RWPE2 (cell line): ENCODE data around the gene ADCY6.
A peak's percentile ranks its signal among the peaks of the same experiment; 100 is the strongest.

Experiments
- ATAC-seq: fragments of 200-7000 bp; cut with Tn5 transposase; 3 replicates; pipeline ENCODE4 v1.9.1; 2021; ENCODE audit warnings: low read depth
- DNase-seq: peaks from one replicate; pipeline ENCODE4 v3.0.0-alpha.2; 2020; ENCODE audit warnings: low spot score
- H3K27ac ChIP-seq: fragments of 450-650 bp; 2 replicates; pipeline ENCODE4 v1.5.1; 2017; ENCODE audit warnings: mild to moderate bottlenecking; ENCODE audit not compliant: poor library complexity, severe bottlenecking
- H3K27me3 ChIP-seq: fragments of 250-450 bp; sonication (Bioruptor Pico); 2 replicates; pipeline ENCODE4 v1.5.1; 2021; ENCODE audit warnings: mild to moderate bottlenecking, moderate library complexity; ENCODE audit not compliant: insufficient read depth, poor library complexity, severe bottlenecking
- H3K36me3 ChIP-seq: fragments of 250-450 bp; sonication (Bioruptor Pico); 2 replicates; pipeline ENCODE4 v1.5.1; 2020; ENCODE audit warnings: low read depth, mild to moderate bottlenecking, moderate library complexity
- H3K4me1 ChIP-seq: fragments of 250-450 bp; sonication (Bioruptor Pico); 2 replicates; pipeline ENCODE4 v1.5.1; 2021; ENCODE audit warnings: mild to moderate bottlenecking, moderate library complexity; ENCODE audit not compliant: insufficient read depth, poor library complexity, severe bottlenecking
- H3K4me3 ChIP-seq: fragments of 250-450 bp; sonication (Bioruptor Pico); 2 replicates; pipeline ENCODE4 v1.5.1; 2021; ENCODE audit warnings: mild to moderate bottlenecking, moderate library complexity; ENCODE audit not compliant: severe bottlenecking
- H3K9me3 ChIP-seq: fragments of 250-450 bp; sonication (Bioruptor Pico); 2 replicates; pipeline ENCODE4 v1.5.1; 2021; ENCODE audit warnings: mild to moderate bottlenecking, moderate library complexity; ENCODE audit not compliant: severe bottlenecking
- CTCF ChIP-seq: fragments of 450-650 bp; IDR thresholded peaks from one replicate; pipeline ENCODE4 v1.5.1; 2017; ENCODE audit warnings: mild to moderate bottlenecking, moderate library complexity; ENCODE audit not compliant: poor library complexity, severe bottlenecking

The ADCY6 gene

GRCh38 chr12:48800971-48801370 is 12.1 kb upstream of the ADCY6 start:
- DNase-seq = no peak

GRCh38 chr12:48800457-48800856 is 11.6 kb upstream of the ADCY6 start:
- H3K4me1 ChIP-seq = no peaks in the 10 kb centered on the region

More at GRCh38 chr12:48800971-48801370, 12.1 kb upstream of the ADCY6 start:
- Histone ChIP-seq H3K27ac (no peak overlapping the region), H3K27me3 (no peaks in the 10 kb centered on the region), H3K36me3 (no peaks in the 10 kb centered on the region), H3K4me1 (no peaks in the 10 kb centered on the region), H3K9me3 (no peaks in the 10 kb centered on the region), H3K4me3 (no peak overlapping the region)
- TF ChIP-seq CTCF = no peak
- ATAC-seq = no peak

GRCh38 chr12:48796976-48797375 is 8.1 kb upstream of the ADCY6 start:
- no peak for TF ChIP-seq CTCF
- H3K27me3 ChIP-seq = no peaks in the 10 kb centered on the region
- DNase-seq (no peak), ATAC-seq (no peak)
- no peak overlapping the region for H3K27ac ChIP-seq
- no peaks in the 10 kb centered on the region for H3K9me3 ChIP-seq
- H3K4me3 ChIP-seq = no peak overlapping the region
- no peaks in the 10 kb centered on the region for H3K4me1 ChIP-seq
- H3K36me3 ChIP-seq = no peaks in the 10 kb centered on the region

More at GRCh38 chr12:48800457-48800856, 11.6 kb upstream of the ADCY6 start:
- H3K27ac ChIP-seq = no peak overlapping the region
- no peaks in the 10 kb centered on the region for H3K27me3 ChIP-seq
- ATAC-seq = no peak
- no peaks in the 10 kb centered on the region for H3K9me3 ChIP-seq
- TF ChIP-seq CTCF = no peak
- no peak overlapping the region for H3K4me3 ChIP-seq
- DNase-seq = no peak
- no peaks in the 10 kb centered on the region for H3K36me3 ChIP-seq

GRCh38 chr12:48795550-48796455 is 6.9 kb upstream of the ADCY6 start:
- ATAC-seq (peak; percentile 83), DNase-seq (no peak)
- H3K27ac ChIP-seq = no peak overlapping the region
- no peaks in the 10 kb centered on the region for H3K4me1 ChIP-seq
- H3K36me3 ChIP-seq = no peaks in the 10 kb centered on the region
- H3K27me3 ChIP-seq = no peaks in the 10 kb centered on the region
- H3K4me3 ChIP-seq = no peak overlapping the region
- TF ChIP-seq CTCF = peak; percentile 87
- no peaks in the 10 kb centered on the region for H3K9me3 ChIP-seq

GRCh38 chr12:48794870-48795269 is 6.0 kb upstream of the ADCY6 start:
- Histone ChIP-seq H3K27ac (peak overlapping the region; percentile 26), H3K9me3 (no peaks in the 10 kb centered on the region), H3K4me1 (peaks cover under 1% of the 10 kb centered on the region), H3K4me3 (no peak overlapping the region), H3K27me3 (no peaks in the 10 kb centered on the region), H3K36me3 (no peaks in the 10 kb centered on the region)
- DNase-seq (no peak), ATAC-seq (peak; percentile 74)
- TF ChIP-seq CTCF = no peak
